Right lobe of liver (tissue), 6 donors: ENCODE measurements around the gene PSMA5. TPM values are rescaled to one million over a fixed set of nuclear protein-coding genes. Genes with fewer than 3 reads are reported as not detected.

Experiments
- ATAC-seq, 4 donors: fragments of 200-7000 bp; cut with Tn5 transposase; one replicate each; pipeline ENCODE4 v1.9.1; 2020; ENCODE audit warnings: mild to moderate bottlenecking in 4 of 4, moderate library complexity in 4 of 4
- DNase-seq, 3 donors: peaks; one replicate each; pipeline ENCODE4 v3.0.0-alpha.2; 2020
- H3K27ac ChIP-seq, 3 donors: fragments of 200-600 bp; one replicate each; pipeline ENCODE4 v1.8.0; 2022
- H3K27me3 ChIP-seq, 2 donors: fragments of 200-600 bp; one replicate each; pipeline ENCODE4 v1.8.0; 2022
- H3K36me3 ChIP-seq, 4 donors: fragments of 200-600 bp; sonication (generic) in 1 of 4; one replicate each; pipeline versions ENCODE4 v1.5.1 to v1.8.0; 2017 to 2022; ENCODE audit warnings: control low read depth in 1 of 4
- H3K4me1 ChIP-seq, 4 donors: fragments of 200-600 bp; sonication (generic) in 1 of 4; one replicate each; pipeline versions ENCODE4 v1.5.1 to v1.8.0; 2017 to 2022; ENCODE audit warnings: control low read depth in 1 of 4
- H3K4me3 ChIP-seq, 3 donors: fragments of 200-600 bp; one replicate each; pipeline ENCODE4 v1.8.0; 2022
- H3K9me3 ChIP-seq, 4 donors: fragments of 200-600 bp; sonication (generic) in 1 of 4; one replicate each; pipeline versions ENCODE4 v1.5.1 to v1.8.0; 2017 to 2022; ENCODE audit warnings: control low read depth in 1 of 4
- POLR2A ChIP-seq: fragments of 450-650 bp; IDR thresholded peaks from one replicate; pipeline ENCODE4 v1.6.1; 2017; ENCODE audit warnings: antibody characterized with exemption, mild to moderate bottlenecking
- WGBS: methylation state at CpG from one replicate; pipeline ENCODE4 v1.1.6; 2018; ENCODE audit warnings: low coverage, low lambda C conversion rate; ENCODE audit not compliant: insufficient coverage; ENCODE audit errors: missing lambda C conversion rate; 5-methylcytosine and 5-hydroxymethylcytosine counted together
- intact Hi-C, 2 donors: fragments of 100-400 bp; cut with DNase I; formaldehyde crosslinking; loops; one replicate each; pipeline versions ENCODE4 v1.11.2 to v1.14.1; 2022
- total RNA-seq, 6 experiments: library from RNA; depleted of rRNA in 2 of 6; stranded (reverse); fragments of >200 nt in 2 of 6; fragmentation: NEBNext Ultra II Directional in 3 of 6; extraction: Animal tissue kit (Norgen Biotek cat#: 25700) in 3 of 6; gene quantifications; one replicate each; pipeline versions ENCODE4 v1.1.0 to v1.2.4, GENCODE V29; 2016 to 2023
- TF ChIP-seq, protein P1 (sequence below), 4 donors: fragments of 200-600 bp in 3 of 4; fragments of 450-650 bp in 1 of 4; IDR thresholded peaks; one replicate each; pipeline versions ENCODE4 v1.5.1 to v1.8.0; 2016 to 2022; ENCODE audit warnings: antibody characterized with exemption in 4 of 4, mild to moderate bottlenecking in 2 of 4
- donor health status: DM: no; HTN: yes; CAD: no.
- donor health status: DM: no; HTN: no; CAD: no.
- donor health status: DM: no; HTN: no; CAD: no.
- donor health status: DM: no; HTN: yes; CAD: no.
- donor health status: DM: no; HTN: yes; CAD: no.

PSMA5 gene
- total RNA-seq, 6 experiments from 2014 or later: 38.8 to 83.5 (median 61.1) TPM

DNA sequence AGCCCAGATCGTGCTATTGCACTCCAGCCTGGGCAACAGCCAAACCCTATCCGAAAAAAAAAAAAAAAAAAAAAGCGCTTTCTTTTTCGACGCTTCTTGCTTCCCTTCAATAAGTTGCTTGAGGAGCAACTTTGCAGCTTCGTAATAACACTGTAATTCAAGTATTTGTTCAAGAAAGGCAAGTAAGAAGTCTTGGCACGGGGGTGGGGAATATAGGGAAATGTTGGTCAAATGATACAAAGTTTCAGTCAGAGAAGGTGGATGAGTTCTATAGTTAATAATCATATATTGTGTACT lies 871 bp upstream of the PSMA5 start:
- intact Hi-C loops: no loop called here
- DNase-seq (no peak), ATAC-seq (no peak)
- no peaks in the 10 kb centered on the region for H3K27me3 ChIP-seq
- TF ChIP-seq POLR2A: no peak
- TF ChIP-seq, protein P1, sequence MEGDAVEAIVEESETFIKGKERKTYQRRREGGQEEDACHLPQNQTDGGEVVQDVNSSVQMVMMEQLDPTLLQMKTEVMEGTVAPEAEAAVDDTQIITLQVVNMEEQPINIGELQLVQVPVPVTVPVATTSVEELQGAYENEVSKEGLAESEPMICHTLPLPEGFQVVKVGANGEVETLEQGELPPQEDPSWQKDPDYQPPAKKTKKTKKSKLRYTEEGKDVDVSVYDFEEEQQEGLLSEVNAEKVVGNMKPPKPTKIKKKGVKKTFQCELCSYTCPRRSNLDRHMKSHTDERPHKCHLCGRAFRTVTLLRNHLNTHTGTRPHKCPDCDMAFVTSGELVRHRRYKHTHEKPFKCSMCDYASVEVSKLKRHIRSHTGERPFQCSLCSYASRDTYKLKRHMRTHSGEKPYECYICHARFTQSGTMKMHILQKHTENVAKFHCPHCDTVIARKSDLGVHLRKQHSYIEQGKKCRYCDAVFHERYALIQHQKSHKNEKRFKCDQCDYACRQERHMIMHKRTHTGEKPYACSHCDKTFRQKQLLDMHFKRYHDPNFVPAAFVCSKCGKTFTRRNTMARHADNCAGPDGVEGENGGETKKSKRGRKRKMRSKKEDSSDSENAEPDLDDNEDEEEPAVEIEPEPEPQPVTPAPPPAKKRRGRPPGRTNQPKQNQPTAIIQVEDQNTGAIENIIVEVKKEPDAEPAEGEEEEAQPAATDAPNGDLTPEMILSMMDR (IDR thresholded peaks at IDR 0.05): no peak
- H3K4me3 ChIP-seq: peak overlapping the region; percentile 70 to 86 (median 80)
- H3K27ac ChIP-seq: peak overlapping the region; percentile 48 to 75 (median 73)
- 3% methylated on average over 7 of the region's 7 CpGs for WGBS
- H3K36me3 ChIP-seq: no peaks in the 10 kb centered on the region
- no peaks in the 10 kb centered on the region for H3K9me3 ChIP-seq
- peaks cover 0 to 24% (median 0%) of the 10 kb centered on the region in 4 donors for H3K4me1 ChIP-seq

DNA sequence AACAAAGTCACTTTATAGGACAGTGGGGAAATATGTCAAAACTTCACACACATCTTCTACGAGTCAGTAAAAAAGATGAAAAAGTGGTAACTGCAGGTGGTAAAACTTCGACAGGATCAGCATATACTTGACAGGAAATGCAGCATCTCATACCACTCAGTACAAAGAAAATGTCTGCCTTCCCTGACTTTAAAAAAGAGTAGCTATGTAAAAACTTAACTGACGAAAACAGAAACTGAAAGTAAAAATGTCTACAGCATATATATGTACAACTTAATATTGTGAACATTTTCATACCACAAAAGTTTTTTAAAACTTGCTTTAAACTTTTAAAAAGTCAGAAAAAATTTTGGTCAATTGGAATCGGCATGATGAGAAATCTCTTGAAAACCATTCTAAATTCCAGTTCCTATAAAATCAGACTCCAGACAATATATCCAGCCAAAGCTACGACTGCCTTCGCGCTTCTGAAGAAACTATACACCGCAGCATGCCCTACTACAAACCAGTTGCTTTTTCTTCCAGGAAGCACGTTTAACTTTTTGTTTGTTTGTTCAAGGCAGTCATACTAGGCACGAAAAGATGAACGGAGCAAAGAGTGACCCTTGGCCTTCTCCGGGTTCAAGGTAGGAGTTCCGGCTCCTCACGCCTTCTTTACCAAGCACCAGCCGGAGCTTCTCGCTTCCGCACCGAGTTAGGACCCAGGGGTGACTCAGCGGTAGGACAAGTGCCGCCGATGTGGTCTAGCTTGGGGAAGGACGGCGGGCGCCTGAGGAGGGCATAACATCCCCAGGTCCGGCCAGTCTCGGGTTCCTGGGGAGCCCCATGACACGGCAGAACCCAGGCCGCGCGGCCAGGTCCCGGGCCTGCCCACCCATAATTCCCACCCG lies 612 bp downstream of the PSMA5 start:
- DNase-seq: peak in 1 of 3 donors; percentile 65
- intact Hi-C loops: no loop called here
- peaks cover 0 to 24% (median 0%) of the 10 kb centered on the region in 4 donors for H3K4me1 ChIP-seq

DNA sequence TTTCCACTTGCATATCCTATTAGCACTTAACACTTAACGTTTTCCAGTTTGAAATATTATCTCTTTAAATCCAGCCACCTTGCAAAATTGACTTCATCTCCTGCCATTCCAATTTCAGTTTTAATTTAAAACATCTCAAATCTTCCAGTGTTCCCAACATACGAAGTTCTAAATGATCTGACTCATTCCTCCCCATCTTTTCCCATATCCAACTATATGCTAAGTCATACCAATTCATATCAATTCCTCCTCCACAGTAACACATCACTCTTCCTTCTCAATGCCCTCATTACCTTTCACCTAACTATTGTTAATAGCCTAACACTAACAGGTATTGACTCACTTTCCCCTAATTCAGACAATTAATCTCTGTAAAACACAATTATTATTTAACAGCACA lies 2.8 kb downstream of the PSMA5 start:
- H3K27me3 ChIP-seq: no peaks in the 10 kb centered on the region
- no peak for ATAC-seq
- 50% methylated on average over 2 of the region's 2 CpGs for WGBS
- TF ChIP-seq, protein P1 (IDR thresholded peaks at IDR 0.05): no peak
- no peak for TF ChIP-seq POLR2A
- DNase-seq: no peak
- H3K9me3 ChIP-seq: no peaks in the 10 kb centered on the region
- H3K36me3 ChIP-seq: peaks cover 0 to 24% (median 6%) of the 10 kb centered on the region in 4 donors
- H3K4me1 ChIP-seq: peaks cover 0 to 34% (median 5%) of the 10 kb centered on the region in 4 donors
- intact Hi-C loops: no loop called here
- H3K27ac ChIP-seq: no peak overlapping the region
- H3K4me3 ChIP-seq: no peak overlapping the region

More for the DNA sequence above, 612 bp downstream of the PSMA5 start:
- peak overlapping the region; percentile 70 to 86 (median 80) for H3K4me3 ChIP-seq
- H3K27me3 ChIP-seq: no peaks in the 10 kb centered on the region
- H3K36me3 ChIP-seq: peaks cover 0 to 7% (median 3%) of the 10 kb centered on the region in 4 donors
- peak overlapping the region; percentile 48 to 75 (median 73) for H3K27ac ChIP-seq
- no peak for TF ChIP-seq POLR2A
- TF ChIP-seq, protein P1 (IDR thresholded peaks at IDR 0.05): no peak
- peak; percentile 43 to 56 (median 54) for ATAC-seq
- H3K9me3 ChIP-seq: no peaks in the 10 kb centered on the region
- WGBS: 0% methylated on average over 12 of the region's 32 CpGs

DNA sequence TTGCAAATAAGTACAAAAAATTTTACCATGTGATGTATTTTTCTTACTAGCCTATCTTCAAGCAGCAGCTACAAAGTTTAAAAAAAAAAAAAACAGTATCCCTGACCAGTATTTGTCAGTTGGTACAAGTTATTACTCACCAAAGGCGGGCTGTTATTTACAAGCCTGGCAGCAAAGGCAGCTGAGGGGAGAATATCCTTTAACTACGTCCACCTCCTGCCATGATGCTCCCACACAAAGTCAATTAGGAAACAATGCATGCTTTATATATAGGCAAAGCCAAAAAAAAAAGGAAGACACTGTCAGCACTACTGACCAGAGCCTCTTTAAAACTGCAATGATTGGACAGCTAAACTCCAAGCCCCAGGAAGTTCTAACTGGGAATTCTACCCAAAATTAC lies 13.7 kb downstream of the PSMA5 start:
- DNase-seq (no peak), ATAC-seq (no peak)
- intact Hi-C loops: no loop called here
- Histone ChIP-seq H3K27ac (no peak overlapping the region), H3K27me3 (no peaks in the 10 kb centered on the region), H3K4me3 (no peak overlapping the region), H3K4me1 (no peaks in the 10 kb centered on the region), H3K36me3 (peaks cover 11 to 89% (median 52%) of the 10 kb centered on the region in 4 donors), H3K9me3 (no peaks in the 10 kb centered on the region)
- WGBS: 84% methylated on average over 2 of the region's 2 CpGs
- TF ChIP-seq, protein P1 (IDR thresholded peaks at IDR 0.05): no peak
- TF ChIP-seq POLR2A: no peak
